Measurements from ENCODE around the gene GPR156.
"Not testable (repeated sequence)": the region's sequence is repeated elsewhere in the genome, so short reads cannot be mapped to it uniquely, and the experiment has no call there.

Gene GPR156

DNA sequence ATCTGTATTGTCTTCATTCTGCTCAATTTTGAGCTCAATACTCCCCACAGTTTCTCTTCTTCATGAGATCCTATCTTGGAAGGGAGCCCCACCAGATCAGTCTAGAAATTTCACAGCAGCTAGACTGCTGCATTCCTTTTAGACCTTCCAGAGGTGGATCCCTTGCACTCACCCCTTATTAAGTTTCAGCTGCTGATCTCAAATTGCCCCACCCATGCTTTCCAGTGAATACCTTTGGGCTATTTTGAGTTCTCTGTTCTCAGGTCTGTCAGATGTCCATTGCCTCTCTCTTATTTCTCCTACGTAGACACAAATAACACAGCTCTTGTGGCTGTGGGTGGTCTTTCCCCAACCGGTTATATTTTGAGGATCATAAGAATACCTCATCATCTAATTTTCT, 60.8 kb downstream of the GPR156 start:
- Histone ChIP-seq H3K4me3 (ENCODE audit: low read length in 2 of 2) (no peak overlapping the region), H3K36me3 (ENCODE audit: control insufficient read depth in 2 of 2, insufficient read depth in 2 of 2, low read length in 2 of 2) (no peaks in the 10 kb centered on the region), H3K27ac (ENCODE audit: low read length) (no peak overlapping the region), H3K9ac (ENCODE audit: low read length in 2 of 2) (no peak overlapping the region), H3K9me3 (ENCODE audit: control insufficient read depth in 2 of 2, low read length in 2 of 2) (no peaks in the 10 kb centered on the region), H3K27me3 (ENCODE audit: control insufficient read depth in 1 of 2, insufficient read depth in 2 of 2, low read length in 2 of 2) (no peaks in the 10 kb centered on the region), H3K4me1 (ENCODE audit: control insufficient read depth, insufficient read depth, low read length) (no peaks in the 10 kb centered on the region)

DNA sequence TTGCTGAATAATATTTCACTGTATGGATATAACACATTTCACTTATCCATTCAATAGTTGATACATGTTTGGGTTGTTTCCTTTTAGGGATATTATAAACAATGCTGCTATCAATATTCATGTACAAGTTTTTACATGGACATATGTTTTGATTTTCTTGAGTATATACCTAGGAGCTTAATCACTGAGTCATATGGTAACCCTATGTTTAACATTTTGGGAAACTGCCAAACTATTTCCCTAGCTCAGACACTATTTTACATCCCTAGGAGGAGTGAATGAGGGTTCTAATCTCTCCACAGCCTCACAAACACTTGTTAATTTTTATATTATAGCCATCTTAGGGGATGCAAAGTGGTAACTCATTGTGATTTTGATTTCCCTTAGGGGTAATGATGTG, 66.0 kb downstream of the GPR156 start:
- no peaks in the 10 kb centered on the region for H3K9me3 ChIP-seq (ENCODE audit: control insufficient read depth in 2 of 2, low read length in 2 of 2)
- no peak overlapping the region for H3K27ac ChIP-seq (ENCODE audit: low read length)
- H3K9ac ChIP-seq (ENCODE audit: low read length in 2 of 2), result no peak overlapping the region
- no peaks in the 10 kb centered on the region for H3K4me1 ChIP-seq (ENCODE audit: control insufficient read depth, insufficient read depth, low read length)
- no peaks in the 10 kb centered on the region for H3K27me3 ChIP-seq (ENCODE audit: control insufficient read depth in 1 of 2, insufficient read depth in 2 of 2, low read length in 2 of 2)
- H3K4me3 ChIP-seq (ENCODE audit: low read length in 2 of 2), result no peak overlapping the region
- no peaks in the 10 kb centered on the region for H3K36me3 ChIP-seq (ENCODE audit: control insufficient read depth in 2 of 2, insufficient read depth in 2 of 2, low read length in 2 of 2)

DNA sequence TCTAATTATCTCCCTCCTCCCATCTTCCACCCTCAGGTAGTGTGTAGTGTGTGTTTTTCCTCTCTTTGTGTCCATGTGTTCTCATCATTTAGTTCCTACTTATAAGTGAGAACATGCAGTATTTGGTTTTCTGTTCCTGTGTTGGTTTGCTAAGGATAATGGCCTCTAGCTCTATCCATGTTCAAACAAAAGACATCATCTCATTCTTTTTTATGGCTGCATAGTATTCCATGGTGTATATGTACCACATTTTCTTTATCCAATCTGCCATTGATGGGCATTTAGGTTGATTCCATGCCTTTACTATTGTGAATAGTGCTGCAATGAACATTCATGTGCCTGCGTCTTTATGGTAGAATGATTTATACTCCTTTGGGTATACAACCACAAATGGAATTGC, 68.4 kb downstream of the GPR156 start:
- not testable (repeated sequence) for H3K4me1 ChIP-seq (ENCODE audit: control insufficient read depth, insufficient read depth, low read length); H3K27ac ChIP-seq (ENCODE audit: low read length); H3K9me3 ChIP-seq (ENCODE audit: control insufficient read depth in 2 of 2, low read length in 2 of 2); H3K36me3 ChIP-seq (ENCODE audit: control insufficient read depth in 2 of 2, insufficient read depth in 2 of 2, low read length in 2 of 2); H3K4me3 ChIP-seq (ENCODE audit: low read length in 2 of 2); H3K27me3 ChIP-seq (ENCODE audit: control insufficient read depth in 1 of 2, insufficient read depth in 2 of 2, low read length in 2 of 2); H3K9ac ChIP-seq (ENCODE audit: low read length in 2 of 2)

DNA sequence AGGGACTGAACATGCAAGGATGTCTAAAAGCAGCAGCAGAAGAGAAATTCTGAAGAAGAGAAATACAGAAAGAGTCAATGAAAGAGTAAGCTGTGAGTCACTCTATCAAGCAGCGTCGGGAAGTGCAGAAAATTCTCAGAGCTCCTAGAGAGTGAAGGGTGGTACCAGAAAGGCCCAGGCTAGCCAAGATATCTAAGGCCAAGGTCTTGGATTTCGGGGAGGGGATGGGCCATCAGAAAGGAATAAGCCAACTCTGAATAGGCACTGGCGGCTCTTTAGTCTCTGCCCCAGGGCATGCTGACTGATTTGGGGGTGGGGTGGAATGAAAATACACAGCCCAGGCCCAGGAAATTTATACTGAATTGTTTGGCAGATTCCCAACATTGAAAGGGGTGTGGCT, 70.8 kb downstream of the GPR156 start:
- H3K9ac ChIP-seq (ENCODE audit: low read length in 2 of 2), result no peak overlapping the region

DNA sequence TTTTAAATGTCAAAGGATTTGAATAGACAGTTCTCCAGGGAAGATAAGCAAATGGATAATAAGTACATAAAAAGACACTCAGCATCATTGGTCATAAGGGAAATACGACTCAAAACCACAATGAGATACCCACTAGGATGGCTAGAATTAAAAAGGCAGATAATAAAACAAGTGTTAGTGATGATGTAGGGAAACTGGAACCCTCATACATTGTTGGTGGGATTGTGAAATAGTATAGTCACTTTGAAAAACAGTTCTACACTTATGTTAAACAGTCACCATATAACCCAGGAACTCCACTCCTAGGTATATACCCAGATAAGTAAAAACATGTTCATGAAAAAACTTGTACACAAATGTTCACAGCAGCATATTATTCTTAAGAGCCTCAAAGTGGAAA, 72.5 kb downstream of the GPR156 start:
- no peak overlapping the region for H3K9ac ChIP-seq (ENCODE audit: low read length in 2 of 2)
- no peak overlapping the region for H3K4me3 ChIP-seq (ENCODE audit: low read length in 2 of 2)
- no peaks in the 10 kb centered on the region for H3K27me3 ChIP-seq (ENCODE audit: control insufficient read depth in 1 of 2, insufficient read depth in 2 of 2, low read length in 2 of 2)
- no peaks in the 10 kb centered on the region for H3K4me1 ChIP-seq (ENCODE audit: control insufficient read depth, insufficient read depth, low read length)
- no peaks in the 10 kb centered on the region for H3K36me3 ChIP-seq (ENCODE audit: control insufficient read depth in 2 of 2, insufficient read depth in 2 of 2, low read length in 2 of 2)
- no peaks in the 10 kb centered on the region for H3K9me3 ChIP-seq (ENCODE audit: control insufficient read depth in 2 of 2, low read length in 2 of 2)
- H3K27ac ChIP-seq (ENCODE audit: low read length), result no peak overlapping the region

More for the DNA sequence above, 70.8 kb downstream of the GPR156 start:
- Histone ChIP-seq H3K27me3 (ENCODE audit: control insufficient read depth in 1 of 2, insufficient read depth in 2 of 2, low read length in 2 of 2) (no peaks in the 10 kb centered on the region), H3K4me3 (ENCODE audit: low read length in 2 of 2) (no peak overlapping the region), H3K27ac (ENCODE audit: low read length) (no peak overlapping the region), H3K36me3 (ENCODE audit: control insufficient read depth in 2 of 2, insufficient read depth in 2 of 2, low read length in 2 of 2) (no peaks in the 10 kb centered on the region), H3K9me3 (ENCODE audit: control insufficient read depth in 2 of 2, low read length in 2 of 2) (no peaks in the 10 kb centered on the region), H3K4me1 (ENCODE audit: control insufficient read depth, insufficient read depth, low read length) (no peaks in the 10 kb centered on the region)

DNA sequence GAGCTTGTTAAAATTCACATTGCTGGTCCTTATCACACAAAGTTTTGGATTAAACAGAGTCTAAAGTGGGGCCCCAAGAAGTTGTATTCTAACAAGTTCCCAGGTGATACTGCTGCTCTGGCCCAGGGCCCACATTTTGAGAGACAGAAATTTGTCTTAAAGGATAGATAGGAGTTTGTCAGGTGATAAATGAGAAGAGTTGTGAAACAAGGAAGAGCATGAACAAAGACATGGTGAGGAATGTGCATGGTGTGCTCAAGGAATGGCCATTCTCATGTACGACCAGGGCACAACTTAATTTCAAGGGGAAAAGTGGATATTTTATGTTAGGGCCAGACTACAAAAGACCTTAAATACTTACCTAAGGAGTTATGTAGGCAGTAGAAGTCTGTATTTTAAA, 75.6 kb downstream of the GPR156 start:
- Histone ChIP-seq H3K4me3 (ENCODE audit: low read length in 2 of 2) (no peak overlapping the region), H3K27ac (ENCODE audit: low read length) (no peak overlapping the region), H3K4me1 (ENCODE audit: control insufficient read depth, insufficient read depth, low read length) (no peaks in the 10 kb centered on the region), H3K36me3 (ENCODE audit: control insufficient read depth in 2 of 2, insufficient read depth in 2 of 2, low read length in 2 of 2) (no peaks in the 10 kb centered on the region), H3K9ac (ENCODE audit: low read length in 2 of 2) (no peak overlapping the region), H3K27me3 (ENCODE audit: control insufficient read depth in 1 of 2, insufficient read depth in 2 of 2, low read length in 2 of 2) (no peaks in the 10 kb centered on the region), H3K9me3 (ENCODE audit: control insufficient read depth in 2 of 2, low read length in 2 of 2) (no peaks in the 10 kb centered on the region)

DNA sequence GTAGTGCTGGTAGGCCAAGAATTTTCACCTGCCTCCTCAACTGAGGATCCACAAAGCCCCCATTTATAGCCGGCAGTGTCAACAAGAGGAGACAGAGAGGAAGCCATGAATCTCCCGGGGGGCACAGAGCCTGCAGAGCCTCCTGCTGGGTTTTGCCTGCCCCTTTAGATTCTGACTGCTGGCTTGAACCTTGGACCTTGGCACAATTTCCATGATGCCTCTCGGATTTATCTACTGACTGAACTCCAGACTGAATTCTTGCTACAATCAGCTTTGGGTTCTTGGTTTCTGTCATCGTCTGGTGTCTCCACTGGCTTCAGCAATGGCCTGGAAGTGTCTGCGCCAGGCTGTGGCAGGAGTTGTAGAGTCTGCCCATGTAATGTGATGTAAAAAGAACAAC, 80.7 kb downstream of the GPR156 start:
- H3K36me3 ChIP-seq (ENCODE audit: control insufficient read depth in 2 of 2, insufficient read depth in 2 of 2, low read length in 2 of 2), result no peaks in the 10 kb centered on the region
- H3K27me3 ChIP-seq (ENCODE audit: control insufficient read depth in 1 of 2, insufficient read depth in 2 of 2, low read length in 2 of 2), result no peaks in the 10 kb centered on the region
- H3K4me3 ChIP-seq (ENCODE audit: low read length in 2 of 2), result no peak overlapping the region
- peaks cover 7% of the 10 kb centered on the region for H3K4me1 ChIP-seq (ENCODE audit: control insufficient read depth, insufficient read depth, low read length)
- no peak overlapping the region for H3K9ac ChIP-seq (ENCODE audit: low read length in 2 of 2)
- no peaks in the 10 kb centered on the region for H3K9me3 ChIP-seq (ENCODE audit: control insufficient read depth in 2 of 2, low read length in 2 of 2)
- H3K27ac ChIP-seq (ENCODE audit: low read length), result no peak overlapping the region

DNA sequence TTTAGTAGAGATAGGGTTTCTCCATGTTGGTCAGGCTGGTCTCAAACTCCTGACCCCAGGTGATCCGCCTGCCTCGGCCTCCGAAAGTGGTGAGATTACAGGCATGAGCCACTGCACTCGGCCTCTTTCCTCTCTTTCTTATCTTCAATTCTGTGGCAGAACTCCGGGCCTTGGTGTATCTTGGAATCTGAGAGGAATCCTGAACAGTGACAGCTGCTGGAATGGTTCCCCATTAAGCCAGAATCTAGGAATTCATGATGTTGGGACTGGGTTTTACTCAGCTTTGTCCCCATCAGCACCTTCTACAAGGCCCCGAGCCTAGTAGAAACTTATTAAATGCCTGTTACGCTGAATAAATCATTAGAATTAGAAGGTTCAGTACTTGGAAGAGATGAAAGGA, 81.4 kb downstream of the GPR156 start:
- no peak overlapping the region for H3K27ac ChIP-seq (ENCODE audit: low read length)
- no peak overlapping the region for H3K9ac ChIP-seq (ENCODE audit: low read length in 2 of 2)
- peaks cover 7% of the 10 kb centered on the region for H3K4me1 ChIP-seq (ENCODE audit: control insufficient read depth, insufficient read depth, low read length)

DNA sequence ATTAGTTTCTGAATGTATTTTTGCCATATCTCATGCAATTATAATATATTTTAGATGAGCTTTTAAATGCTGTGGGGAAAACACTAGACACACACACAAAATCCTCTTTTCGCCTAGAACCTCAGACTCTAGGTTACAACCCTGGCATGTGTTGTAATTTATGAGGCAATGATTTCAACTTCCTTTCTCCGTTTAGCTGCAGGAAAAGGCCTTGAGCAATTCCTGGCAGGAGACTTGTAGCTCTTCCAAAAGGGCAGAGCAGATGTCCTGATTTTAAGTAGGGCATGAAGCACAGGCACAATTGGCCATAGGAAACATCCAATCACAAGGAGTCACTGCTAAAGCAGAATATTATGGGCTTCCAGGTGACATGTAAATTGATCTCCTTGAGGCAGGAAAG, 82.0 kb downstream of the GPR156 start:
- no peak overlapping the region for H3K4me3 ChIP-seq (ENCODE audit: low read length in 2 of 2)
- no peak overlapping the region for H3K9ac ChIP-seq (ENCODE audit: low read length in 2 of 2)
- H3K27ac ChIP-seq (ENCODE audit: low read length), result no peak overlapping the region
- H3K36me3 ChIP-seq (ENCODE audit: control insufficient read depth in 2 of 2, insufficient read depth in 2 of 2, low read length in 2 of 2), result no peaks in the 10 kb centered on the region
- H3K4me1 ChIP-seq (ENCODE audit: control insufficient read depth, insufficient read depth, low read length), result peaks cover 7% of the 10 kb centered on the region
- no peaks in the 10 kb centered on the region for H3K27me3 ChIP-seq (ENCODE audit: control insufficient read depth in 1 of 2, insufficient read depth in 2 of 2, low read length in 2 of 2)
- no peaks in the 10 kb centered on the region for H3K9me3 ChIP-seq (ENCODE audit: control insufficient read depth in 2 of 2, low read length in 2 of 2)

More for the DNA sequence above, 81.4 kb downstream of the GPR156 start:
- Histone ChIP-seq H3K9me3 (ENCODE audit: control insufficient read depth in 2 of 2, low read length in 2 of 2) (no peaks in the 10 kb centered on the region), H3K36me3 (ENCODE audit: control insufficient read depth in 2 of 2, insufficient read depth in 2 of 2, low read length in 2 of 2) (no peaks in the 10 kb centered on the region), H3K27me3 (ENCODE audit: control insufficient read depth in 1 of 2, insufficient read depth in 2 of 2, low read length in 2 of 2) (no peaks in the 10 kb centered on the region), H3K4me3 (ENCODE audit: low read length in 2 of 2) (no peak overlapping the region)

DNA sequence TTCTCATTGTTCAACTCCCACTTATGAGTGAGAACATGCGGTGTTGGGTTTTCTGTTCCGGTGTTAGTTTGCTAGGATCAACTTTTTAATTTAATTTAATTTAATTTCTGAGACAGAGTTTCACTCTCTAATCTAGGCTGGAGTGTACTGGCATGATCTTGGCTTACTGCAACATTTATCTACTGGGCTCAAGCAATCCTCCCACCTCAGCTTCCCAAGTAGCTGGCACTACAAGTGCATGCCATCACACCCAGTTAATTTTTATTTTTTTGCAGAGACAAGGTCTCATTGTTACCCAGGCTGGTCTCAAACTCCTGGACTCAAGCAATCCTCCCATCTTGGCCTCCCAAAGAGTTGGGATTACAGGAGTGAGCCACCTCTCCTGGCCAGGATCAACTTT, 82.7 kb downstream of the GPR156 start:
- Histone ChIP-seq H3K27ac (ENCODE audit: low read length) (no peak overlapping the region), H3K36me3 (ENCODE audit: control insufficient read depth in 2 of 2, insufficient read depth in 2 of 2, low read length in 2 of 2) (no peaks in the 10 kb centered on the region), H3K9me3 (ENCODE audit: control insufficient read depth in 2 of 2, low read length in 2 of 2) (no peaks in the 10 kb centered on the region), H3K27me3 (ENCODE audit: control insufficient read depth in 1 of 2, insufficient read depth in 2 of 2, low read length in 2 of 2) (no peaks in the 10 kb centered on the region), H3K4me1 (ENCODE audit: control insufficient read depth, insufficient read depth, low read length) (peaks cover 7% of the 10 kb centered on the region), H3K4me3 (ENCODE audit: low read length in 2 of 2) (no peak overlapping the region), H3K9ac (ENCODE audit: low read length in 2 of 2) (no peak overlapping the region)

DNA sequence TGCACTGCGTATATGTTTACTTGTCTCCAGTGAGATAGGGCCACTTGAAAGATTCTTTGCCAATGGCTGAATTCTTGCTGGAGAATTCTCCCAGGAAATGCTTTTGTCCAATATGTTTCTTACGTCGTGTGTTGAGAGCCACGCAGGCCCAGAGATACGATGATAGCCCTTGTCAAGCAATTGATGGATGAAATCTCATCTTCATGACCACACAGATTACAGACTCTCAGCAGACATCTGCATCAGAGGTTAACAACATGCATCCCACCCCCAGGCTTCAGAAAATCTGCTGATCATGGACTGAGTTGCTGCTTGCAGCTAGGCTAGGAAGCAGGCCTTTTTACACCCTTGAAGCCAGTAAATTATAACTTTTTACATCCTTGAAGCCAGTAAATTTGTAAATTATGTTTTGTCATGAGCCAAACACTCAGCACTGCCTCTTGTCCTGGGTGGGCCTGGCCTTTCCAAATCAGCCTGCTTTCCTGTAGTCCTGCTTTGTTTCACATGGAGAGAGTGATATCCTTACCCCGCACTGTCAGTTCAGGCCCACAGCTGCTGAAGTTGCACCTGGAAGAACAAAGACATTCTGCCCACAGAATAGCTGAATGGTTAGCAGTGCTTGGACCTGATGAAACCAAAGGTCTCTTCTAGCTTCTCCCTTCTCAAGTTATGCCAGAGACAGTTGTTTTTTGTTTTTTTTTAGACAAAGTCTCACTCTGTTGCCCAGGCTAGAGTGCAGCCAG, 84.4 kb downstream of the GPR156 start:
- H3K4me3 ChIP-seq (ENCODE audit: low read length in 2 of 2), result no peak overlapping the region
- H3K9ac ChIP-seq (ENCODE audit: low read length in 2 of 2), result no peak overlapping the region
- no peaks in the 10 kb centered on the region for H3K27me3 ChIP-seq (ENCODE audit: control insufficient read depth in 1 of 2, insufficient read depth in 2 of 2, low read length in 2 of 2)
- no peak overlapping the region for H3K27ac ChIP-seq (ENCODE audit: low read length)
- H3K36me3 ChIP-seq (ENCODE audit: control insufficient read depth in 2 of 2, insufficient read depth in 2 of 2, low read length in 2 of 2), result no peaks in the 10 kb centered on the region
- H3K9me3 ChIP-seq (ENCODE audit: control insufficient read depth in 2 of 2, low read length in 2 of 2), result no peaks in the 10 kb centered on the region
- H3K4me1 ChIP-seq (ENCODE audit: control insufficient read depth, insufficient read depth, low read length), result peaks cover 7% of the 10 kb centered on the region
